Left renal cortex interstitium (tissue), 4 donors: ENCODE measurements around the gene XRCC3. TPM values are rescaled to one million over a fixed set of nuclear protein-coding genes. Genes with fewer than 3 reads are reported as not detected.

ENCODE experiments used
- DNase-seq, 4 donors: peaks; one replicate each; pipeline ENCODE4 v3.0.0-alpha.2; 2013; ENCODE audit warnings: low read depth in 4 of 4, low spot score in 2 of 4, missing footprints in 1 of 4
- polyA plus RNA-seq, 4 donors: library from polyadenylated mRNA; unstranded; fragments of 120-200 nt; gene quantifications; one replicate each; pipeline ENCODE4 v1.2.1, GENCODE V29; 2013; ENCODE audit not compliant: insufficient read length in 4 of 4

Gene XRCC3
- 10 to 100 TPM; 12.2 to 25.0 (median 17.6) TPM for polyA plus RNA-seq

DNA sequence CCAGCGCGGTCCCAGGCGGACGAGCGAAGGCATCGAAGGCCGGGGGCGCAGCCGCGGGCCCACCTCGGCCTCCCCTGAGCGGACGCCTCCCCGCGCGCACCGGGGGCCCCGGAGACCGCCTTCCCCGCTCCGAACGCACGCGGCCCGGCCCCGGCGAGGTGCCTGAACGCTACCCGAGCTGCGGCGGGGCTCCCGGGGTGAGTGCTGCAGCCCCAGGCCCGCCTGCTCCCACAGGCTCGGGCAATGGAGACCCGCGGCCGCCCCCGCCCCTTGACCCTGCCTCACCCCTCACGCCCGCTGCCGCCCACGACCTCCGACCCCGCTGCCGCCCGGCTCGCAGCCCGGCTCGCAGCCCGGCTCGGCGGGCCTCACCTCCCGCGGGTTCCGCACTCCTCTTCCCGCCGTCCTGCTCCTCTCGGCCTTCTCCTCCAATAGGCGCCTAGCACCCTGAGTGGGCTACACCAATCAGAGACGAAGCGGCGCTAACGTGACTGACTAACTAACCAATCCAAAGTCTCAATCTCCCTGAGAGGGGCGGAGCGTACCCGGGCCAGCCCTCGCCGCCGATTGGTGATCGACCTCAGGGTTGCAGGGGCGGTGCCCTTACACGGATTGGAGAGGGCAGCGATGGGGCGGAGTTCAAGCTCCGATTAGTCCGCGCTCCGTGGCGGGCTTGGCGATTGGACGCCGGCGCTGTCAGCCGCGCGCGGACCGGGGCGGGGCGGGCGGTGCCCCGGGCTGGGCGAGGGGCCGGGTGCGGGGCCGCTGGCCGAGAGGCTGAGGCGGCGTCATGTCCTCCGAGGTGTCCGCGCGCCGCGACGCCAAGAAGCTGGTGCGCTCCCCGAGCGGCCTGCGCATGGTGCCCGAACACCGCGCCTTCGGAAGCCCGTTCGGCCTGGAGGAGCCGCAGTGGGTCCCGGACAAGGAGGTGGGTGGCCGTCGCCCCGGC lies at the start of gene XRCC3, which contains the start of gene ZFYVE21:
TSS of gene XRCC3 (minus strand) at position 400 of the 949 bp plus-strand sequence. CDS start 4,364 bp downstream, outside the sequence.
TSS of gene ZFYVE21 (plus strand) at position 759 of the 949 bp plus-strand sequence. CDS start at position 791, 32 bp downstream.
- peak; percentile 96 to 98 (median 98) for DNase-seq

DNA sequence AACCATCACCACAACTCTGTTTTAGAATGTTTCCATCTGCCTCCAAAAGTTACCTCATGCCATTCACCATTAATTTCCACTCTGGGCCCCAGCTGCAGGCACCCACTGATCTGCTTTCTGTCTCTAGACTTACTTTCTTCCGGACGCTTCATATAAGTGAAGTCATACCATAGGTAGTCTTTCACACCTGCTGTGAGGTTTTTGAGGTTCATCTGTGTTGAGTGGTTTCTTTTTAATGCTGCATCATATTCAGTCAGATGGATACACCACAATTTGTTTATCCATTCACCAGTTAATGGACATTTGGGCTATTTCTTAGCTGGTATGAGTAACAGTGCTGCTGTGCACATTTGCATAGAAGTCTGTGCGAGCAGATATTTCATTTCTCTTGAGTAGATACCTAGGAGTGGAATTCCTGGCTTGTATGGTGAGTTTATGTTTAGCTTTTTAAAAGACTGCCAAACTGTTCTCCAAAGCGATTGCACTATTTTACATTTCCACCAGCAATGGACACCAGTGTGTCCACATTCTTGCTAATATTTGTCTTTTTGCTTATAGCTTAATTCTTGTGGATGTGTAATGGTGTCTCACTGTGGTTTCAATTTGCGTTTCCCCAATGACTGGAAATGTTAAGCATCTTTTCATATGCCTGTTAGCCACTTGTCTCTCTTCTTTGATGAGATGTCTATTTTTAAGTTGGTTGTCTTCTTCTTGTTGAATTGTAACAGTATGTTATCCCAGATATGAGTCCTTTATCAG lies 48.7 kb upstream of the XRCC3 start:
- DNase-seq, result no peak

DNA sequence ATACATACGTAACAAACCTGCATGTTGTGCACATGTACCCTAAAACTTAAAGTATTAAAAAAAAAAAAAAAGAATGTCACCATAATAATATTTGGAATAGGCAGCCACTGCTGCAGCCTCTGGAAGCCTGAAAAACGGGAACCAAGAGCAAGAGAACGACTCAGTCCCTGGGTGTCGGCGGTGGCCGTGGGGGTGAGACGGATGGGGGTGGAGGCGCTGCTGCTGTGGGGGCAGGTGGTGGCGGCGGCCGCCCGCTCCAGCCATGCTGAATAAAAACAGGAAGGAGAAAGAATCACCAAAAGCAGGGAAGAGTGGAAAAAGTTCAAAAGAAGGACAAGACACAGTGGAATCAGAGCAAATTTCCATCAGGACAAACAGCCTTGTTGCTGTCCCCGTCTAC lies 47.3 kb upstream of the XRCC3 start:
- DNase-seq, result no peak

GRCh38 chr14:103762036-103762435 lies 46.8 kb upstream of the XRCC3 start:
- DNase-seq, result no peak

DNA sequence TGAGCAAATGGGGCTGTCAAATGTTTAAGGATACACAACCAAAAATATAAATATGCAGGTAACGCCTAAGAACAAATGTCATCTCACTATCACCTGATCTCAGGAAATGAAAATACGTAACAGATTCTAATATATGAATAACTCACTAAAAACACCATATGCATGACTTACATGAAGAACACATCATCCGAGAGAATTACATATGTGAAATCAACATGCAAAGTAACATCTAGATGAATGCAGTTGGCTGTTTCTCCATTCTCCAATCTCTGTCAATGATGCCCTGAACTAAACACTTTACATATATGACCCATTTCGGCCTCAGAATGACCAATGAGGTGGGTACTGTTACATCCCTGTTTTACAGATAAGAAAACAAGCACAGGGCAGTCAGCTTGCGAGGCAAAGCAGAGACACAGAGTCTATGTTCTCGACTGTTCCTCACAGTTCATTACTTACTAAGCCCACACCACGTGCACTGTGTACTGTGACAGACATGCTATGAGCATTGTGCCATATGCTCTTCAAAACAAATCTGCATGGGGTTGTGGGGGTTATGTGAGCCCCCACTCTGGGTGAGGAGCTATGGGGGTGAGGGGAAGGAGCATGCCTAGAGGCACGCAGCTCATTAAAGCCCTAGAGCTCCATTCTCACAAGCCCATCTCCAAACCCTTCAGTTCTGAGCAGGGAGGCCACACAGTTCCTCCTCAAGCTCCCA lies 43.0 kb upstream of the XRCC3 start:
- DNase-seq, result no peak

DNA sequence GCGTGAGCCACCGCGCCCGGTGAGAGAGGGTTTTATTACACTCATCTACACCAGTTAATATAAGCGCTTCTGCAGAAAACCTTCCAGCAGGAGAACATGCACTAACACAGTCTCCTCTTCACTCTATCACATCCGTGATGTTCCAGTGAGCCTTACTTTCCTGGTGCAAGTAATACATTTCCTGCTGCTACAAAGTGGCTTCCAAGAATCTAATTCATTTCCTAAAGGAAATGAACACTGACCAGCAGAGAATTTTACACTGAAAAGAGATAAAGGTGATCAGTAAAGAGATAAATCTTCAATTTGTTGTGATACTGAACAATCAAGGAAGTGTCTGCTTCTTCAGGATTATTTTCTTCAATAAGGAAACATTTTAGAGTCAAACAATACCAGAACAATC lies 39.8 kb upstream of the XRCC3 start:
- DNase-seq, result no peak

GRCh38 chr14:103753774-103754173 lies 38.5 kb upstream of the XRCC3 start:
- no peak for DNase-seq

- no peak for DNase-seq
Observed at GRCh38 chr14:103749860-103750259, 34.6 kb upstream of the XRCC3 start.

DNA sequence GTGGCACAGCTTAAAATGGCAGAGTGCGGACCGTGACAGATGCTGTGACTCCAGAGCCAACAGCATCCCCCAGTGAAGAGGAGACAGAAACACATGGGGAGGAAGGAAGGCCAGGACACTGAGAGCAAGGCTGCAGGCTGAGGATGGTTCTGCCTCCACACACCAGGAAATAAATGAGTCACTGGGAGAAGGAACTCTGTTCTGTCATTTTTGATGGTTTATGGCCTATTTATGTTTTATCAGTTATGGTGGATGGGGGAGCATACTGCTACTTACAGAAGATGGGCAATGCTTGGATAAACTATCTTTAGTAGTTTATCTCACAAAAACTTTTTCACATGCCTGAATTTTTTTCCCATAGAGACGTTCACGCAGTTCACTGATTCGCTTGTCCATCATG lies 34.2 kb upstream of the XRCC3 start:
- DNase-seq, result no peak

GRCh38 chr14:103748534-103748857 lies 33.2 kb upstream of the XRCC3 start:
- DNase-seq, result no peak

- DNase-seq, result no peak
Observed at GRCh38 chr14:103746701-103747100, 31.4 kb upstream of the XRCC3 start.

GRCh38 chr14:103745424-103745823 lies 30.2 kb upstream of the XRCC3 start:
- DNase-seq, result no peak

- DNase-seq, result no peak
Observed at GRCh38 chr14:103744621-103745395, 29.6 kb upstream of the XRCC3 start.

GRCh38 chr14:103743691-103744090 lies 28.4 kb upstream of the XRCC3 start:
- no peak for DNase-seq

- no peak for DNase-seq
Observed at GRCh38 chr14:103742499-103743255, 27.4 kb upstream of the XRCC3 start.

- no peak for DNase-seq
Observed at GRCh38 chr14:103741876-103742275, 26.6 kb upstream of the XRCC3 start.

DNA sequence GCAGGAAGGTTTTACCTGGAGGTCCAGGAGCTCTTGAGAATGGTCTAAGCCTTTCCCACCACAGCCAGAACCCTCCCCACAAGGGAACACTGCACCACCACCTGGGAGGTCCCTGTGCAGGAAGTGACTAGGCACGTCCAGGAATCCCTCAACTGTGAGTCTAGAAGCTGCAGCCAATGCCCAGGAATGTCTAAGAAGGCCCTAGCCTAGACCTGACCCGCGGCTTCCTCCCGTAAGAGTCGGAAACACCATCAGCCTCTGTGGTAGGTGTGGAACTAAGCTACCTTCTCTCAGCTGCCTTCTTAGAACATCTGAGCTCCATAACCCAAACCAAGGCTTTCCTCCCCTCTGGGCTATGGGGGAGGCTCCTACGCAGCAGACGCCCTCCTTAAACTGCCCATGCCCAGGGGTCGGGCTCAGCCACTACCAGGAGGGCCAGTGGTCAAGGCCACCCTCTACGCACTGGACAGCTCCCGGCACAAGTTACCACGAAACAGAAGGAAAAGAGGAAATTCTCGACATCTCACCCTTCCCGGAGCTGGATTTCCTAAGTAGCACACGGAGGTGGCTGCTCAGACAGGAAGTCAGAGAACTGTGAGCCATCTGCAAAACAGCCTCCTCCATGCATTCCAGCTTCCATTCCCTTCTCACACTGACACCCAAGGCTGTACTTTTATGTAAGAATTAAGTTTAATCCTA lies 25.9 kb upstream of the XRCC3 start:
- DNase-seq, result no peak

DNA sequence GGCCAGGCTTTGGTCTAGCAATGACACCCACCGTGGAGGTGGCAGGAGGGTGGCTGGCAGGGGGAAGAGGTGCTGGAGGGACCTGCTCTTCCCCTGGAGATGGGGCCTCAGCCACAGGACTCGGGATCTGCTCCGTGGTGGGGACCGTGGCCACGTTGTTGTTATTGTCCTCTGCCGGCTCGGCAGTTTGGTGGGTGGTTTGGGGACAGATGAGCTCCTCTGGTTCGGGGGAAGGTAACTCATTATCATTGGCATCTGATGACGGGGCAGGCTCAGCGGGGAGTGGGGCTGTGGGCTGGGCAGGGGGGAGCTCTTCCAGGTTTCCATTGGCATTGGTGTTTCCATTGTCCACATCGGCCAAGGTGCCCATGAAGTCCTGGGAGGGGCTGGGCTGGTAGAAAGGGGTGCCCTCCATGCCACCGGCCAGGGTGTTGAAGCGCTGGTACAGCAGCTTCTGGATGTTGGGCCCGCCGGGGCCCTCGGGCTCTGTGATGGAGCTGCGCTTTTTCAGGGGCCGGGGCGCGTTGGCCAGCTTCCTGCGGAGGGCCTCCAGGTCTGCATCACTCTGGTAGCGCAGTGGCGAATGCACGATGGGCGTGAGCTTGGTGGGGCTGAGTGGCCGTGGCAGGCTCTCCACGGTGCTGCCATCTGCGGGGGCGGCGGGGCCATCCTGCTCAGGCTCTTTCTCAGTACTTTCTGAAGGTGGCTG lies 24.7 kb upstream of the XRCC3 start:
- no peak for DNase-seq
